Measurements from ENCODE around the gene DNMT1.
A peak's percentile ranks its signal among the peaks of the same experiment; 100 is the strongest.

The DNMT1 gene

GRCh38 chr19:10112037-10112761 is 82.6 kb downstream of the DNMT1 start:
- DNase-seq = peak; percentile 26 to 70

DNA sequence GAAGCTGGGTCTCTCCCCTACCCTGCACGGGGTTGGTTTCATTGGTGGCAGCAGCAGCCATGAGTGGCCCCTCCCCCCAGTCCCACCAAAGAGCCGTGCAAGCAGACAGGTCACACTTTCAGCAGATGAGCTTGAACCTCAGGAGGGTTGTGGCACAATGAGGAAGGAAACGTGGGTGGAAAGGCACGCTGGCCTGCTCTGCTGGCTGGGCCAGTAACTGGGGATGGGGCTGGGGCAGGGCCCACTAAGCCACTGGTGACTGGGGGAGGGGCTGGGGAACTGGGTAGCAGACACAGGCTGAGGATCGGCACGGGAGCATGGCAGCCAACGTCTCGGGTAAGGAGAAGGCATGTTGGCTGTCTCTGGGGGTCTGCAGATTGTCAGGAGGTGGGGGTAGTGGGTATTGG is 83.3 kb downstream of the DNMT1 start, which contains the start of gene P2RY11:
Gene P2RY11, plus strand, starts transcription at position 289 of the 407 bp plus-strand sequence. Its CDS starts 29 bp downstream, at position 318.
- peak in 1 of 2 donors; percentile 75 for DNase-seq

DNA sequence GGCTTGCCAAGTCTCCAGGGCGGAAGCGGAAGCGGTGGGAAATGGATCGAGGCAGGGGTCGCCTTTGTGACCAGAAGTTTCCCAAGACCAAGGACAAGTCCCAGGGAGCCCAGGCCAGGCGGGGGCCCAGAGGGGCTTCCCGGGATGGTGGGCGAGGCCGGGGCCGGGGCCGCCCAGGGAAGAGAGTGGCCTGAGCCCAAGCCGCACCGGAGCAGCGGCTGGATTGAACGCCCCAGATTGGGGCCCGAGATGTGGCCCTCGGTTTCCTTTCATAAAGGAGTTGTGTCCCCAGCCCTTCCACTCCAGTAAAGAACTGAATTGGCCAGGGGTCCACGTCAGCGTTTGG is 83.8 kb downstream of the DNMT1 start:
- no peak for DNase-seq

DNA sequence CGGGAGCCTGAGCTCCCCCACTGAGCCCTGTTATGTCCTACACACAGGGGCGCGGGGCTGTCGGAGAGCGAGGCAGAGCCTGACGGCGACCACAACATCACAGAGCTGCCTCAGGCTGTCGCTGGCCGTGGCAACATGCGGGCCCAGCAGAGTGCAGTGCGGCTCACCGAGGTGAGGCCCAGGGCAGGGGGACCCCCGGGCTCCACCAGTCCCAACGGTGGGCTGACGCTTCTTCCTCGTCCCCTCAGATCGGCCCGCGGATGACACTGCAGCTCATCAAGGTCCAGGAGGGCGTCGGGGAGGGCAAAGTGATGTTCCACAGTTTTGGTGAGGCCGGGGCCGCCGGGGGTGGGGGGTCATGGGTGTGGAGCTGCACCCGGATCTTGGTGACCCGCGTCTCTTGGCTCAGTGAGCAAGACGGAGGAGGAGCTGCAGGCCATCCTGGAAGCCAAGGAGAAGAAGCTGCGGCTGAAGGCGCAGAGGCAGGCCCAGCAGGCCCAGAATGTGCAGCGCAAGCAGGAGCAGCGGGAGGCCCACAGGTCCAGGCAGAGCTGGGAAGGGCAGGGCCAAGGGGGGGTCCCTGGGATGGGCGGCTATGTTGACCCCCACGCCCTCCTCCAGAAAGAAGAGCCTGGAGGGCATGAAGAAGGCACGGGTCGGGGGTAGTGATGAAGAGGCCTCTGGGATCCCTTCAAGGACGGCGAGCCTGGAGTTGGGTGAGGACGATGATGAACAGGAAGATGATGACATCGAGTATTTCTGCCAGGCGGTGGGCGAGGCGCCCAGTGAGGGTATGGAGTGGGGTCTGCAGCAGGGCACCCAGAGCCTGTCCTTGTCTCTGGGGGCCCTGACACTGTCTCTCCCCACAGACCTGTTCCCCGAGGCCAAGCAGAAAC is 84.4 kb downstream of the DNMT1 start:
- DNase-seq = no peak

DNA sequence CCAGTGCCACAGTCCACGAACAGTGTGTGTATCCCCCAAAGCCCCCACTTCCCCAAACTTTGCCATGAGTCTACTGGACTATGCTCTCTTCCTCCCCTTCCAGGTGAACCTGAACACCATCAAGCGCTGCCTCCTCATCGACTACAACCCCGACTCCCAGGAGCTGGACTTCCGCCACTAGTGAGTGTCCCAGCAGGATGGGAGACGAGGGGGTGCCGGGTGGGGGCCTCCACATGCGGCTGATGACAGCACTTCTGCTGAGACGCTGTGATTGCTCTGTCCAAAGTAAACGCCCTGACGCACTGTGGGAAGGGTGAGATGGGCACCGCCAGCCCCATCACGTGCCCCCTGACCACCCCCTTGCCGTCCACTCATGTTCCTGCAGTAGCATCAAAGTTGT is 85.2 kb downstream of the DNMT1 start:
- no peak for DNase-seq

- DNase-seq = no peak
Measured at GRCh38 chr19:10107817-10108367, 86.9 kb downstream of the DNMT1 start.

- no peak for DNase-seq
Measured at GRCh38 chr19:10107254-10107653, 87.5 kb downstream of the DNMT1 start.

DNA sequence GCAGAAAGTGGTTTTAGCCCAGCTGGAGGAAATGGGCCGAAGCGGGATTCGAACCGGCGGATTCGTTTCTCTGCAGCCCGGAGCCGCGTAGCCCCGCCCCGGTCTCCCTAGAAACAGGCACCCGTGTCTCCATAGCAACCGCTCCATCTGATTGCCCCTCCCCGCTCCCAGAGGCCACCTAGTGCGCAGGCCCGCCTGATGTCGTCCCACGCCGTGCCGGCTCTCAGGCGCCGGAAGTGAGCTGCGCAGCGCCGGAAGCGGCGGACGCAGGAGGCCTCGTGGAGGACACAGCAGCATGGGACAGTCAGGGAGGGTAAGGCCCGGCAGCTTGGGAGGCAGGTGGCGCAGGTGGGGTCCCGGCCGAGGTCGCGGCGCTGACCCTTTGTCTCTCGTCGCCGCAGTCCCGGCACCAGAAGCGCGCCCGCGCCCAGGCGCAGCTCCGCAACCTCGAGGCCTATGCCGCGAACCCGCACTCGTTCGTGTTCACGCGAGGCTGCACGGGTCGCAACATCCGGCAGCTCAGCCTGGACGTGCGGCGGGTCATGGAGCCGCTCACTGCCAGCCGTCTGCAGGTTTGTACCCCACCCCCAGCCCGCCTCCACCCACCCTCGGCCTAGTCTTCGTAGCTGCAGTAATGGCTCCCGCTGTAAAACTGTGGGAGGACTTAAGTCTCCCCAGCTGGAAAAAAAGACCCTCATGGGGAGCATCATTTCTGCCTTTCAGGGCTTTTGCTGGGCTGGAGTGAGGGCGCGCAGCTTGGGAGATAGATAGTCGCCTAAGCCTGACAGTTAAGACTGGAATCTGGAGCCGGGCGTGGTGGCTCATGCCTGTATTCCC is 88.4 kb downstream of the DNMT1 start, which contains the start of gene PPAN:
Gene PPAN, plus strand, starts transcription at position 263 of the 837 bp plus-strand sequence. Its CDS starts 33 bp downstream, at position 296.
- DNase-seq = peak; percentile 98 to 99

DNA sequence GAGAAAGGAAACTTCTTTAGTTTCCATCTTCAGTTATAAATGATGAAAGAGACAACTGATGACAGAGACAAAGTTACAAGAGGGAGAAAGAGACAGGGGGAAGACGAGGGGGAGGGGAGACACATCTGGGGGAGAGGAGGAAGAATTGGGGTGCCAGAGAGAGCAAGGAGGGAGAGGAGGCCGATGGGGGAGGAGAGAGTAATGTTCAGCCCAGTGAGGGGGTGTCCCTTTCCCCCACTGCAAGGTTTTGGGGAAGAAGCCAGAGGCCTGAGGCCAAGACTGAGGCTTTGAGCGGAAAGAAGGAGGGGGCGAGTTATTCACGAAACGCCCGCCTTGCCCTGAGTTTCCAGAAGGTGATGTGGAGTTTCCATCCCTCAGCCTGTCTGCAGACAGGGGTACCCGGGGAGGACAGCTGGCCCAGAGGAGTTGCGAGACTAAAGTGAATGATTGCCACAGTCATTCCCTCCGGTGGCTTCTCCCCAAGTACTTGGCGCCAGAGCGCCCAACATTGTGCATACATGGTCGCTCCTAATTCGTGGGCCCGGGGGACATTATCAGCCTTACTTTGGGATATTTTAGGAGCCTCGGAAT is 89.1 kb downstream of the DNMT1 start:
- DNase-seq = peak in 1 of 2 donors; percentile 74

DNA sequence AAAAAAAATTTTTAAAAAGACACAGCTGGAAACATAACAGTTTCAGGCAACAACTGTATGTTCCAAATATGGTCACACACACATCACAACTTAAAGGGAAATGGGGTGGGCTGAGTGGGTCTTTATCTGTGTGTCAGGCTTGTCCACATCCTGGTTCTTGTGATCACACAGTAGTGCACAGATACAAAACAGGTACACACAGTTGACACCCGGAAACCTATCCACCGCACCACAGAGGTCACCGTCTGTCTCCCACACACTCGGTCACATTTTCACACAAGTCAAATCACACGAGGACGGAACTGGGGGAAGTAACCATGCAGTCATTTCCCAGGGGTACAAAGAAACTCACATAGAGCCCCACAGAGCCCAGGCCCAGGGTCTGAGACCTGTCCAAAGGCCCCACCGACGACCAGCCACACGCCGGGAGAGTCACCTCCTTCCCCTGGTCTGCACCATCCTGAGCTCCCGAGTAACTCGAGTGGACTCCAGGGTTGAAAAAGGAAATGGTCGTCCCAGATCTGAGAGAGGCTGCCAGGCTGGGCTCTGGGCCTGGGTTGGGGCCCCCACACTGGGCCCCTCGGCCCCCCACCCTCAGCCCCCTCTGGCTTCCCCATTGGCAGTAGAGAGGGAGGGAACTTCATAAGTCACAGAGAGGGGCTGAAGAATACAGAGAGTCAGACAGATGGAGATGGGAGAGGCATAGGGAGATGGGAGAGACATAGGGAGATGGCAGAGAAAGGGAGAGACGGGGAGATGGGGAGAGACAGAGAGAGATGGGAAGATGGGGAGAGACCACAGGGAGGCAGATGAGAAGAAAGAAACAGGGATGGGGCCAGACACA is 89.9 kb downstream of the DNMT1 start:
- DNase-seq = peak; percentile 88 to 94

DNA sequence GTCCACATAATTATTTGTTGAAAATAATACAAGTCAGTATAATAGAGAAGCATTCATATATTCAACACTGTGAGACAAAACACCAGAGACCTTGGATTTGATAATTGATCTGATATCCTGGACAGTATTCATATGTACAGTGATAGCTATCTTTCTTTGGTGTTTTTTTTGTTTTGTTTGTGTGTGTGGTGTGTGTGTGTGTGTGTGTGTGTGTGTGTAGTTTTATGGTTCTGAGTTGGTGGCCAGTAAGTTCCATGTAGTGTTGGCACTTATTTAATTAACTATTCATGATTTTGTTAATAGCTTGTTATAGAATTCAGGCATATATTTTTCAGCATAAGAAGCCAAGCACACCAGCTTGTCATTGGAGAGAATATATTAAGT is 90.6 kb downstream of the DNMT1 start:
- DNase-seq = peak in 1 of 2 donors; percentile 38

GRCh38 chr19:10102787-10103236 is 91.9 kb downstream of the DNMT1 start:
- peak in 1 of 2 donors; percentile 59 for DNase-seq

GRCh38 chr19:10100163-10100785 is 94.5 kb downstream of the DNMT1 start:
- DNase-seq = no peak

- no peak for DNase-seq
Measured at GRCh38 chr19:10096615-10096963, 98.2 kb downstream of the DNMT1 start.

- peak; percentile 92 to 95 for DNase-seq
Measured at GRCh38 chr19:10095948-10096614, 98.7 kb downstream of the DNMT1 start.

GRCh38 chr19:10095622-10095947 is 99.2 kb downstream of the DNMT1 start:
- DNase-seq = no peak

GRCh38 chr19:10093295-10094186 is 101.2 kb downstream of the DNMT1 start:
- DNase-seq = no peak

DNA sequence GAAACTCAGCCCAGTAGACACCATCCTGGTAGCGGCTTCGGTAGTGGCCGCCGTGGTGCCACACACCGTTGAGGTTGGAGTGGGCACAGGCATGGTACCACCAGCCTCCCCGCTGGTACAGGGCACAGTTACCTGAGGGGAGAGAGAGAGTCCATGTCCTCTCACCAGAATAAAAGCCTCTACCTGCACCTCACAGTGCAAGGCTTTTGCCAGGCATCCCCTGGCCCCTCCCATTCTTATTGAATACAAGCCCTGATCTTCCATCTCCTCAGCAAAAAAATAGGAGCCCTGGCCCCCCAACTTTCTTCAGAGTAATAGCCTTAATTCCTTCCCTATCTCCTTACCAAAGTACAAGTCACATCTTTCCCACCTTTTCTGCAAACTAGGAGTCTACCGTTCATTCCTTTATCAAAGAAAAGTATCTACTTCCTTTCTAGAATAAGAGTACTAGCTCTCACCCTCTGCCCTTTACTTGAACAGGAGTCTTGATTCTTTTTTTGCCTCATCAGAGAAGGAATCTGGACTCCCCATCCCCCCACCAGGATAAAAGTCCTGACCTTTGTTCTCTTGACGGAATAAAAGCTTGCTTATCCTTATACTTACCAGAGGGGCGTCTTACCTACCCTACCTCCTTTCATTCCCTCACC is 102.0 kb downstream of the DNMT1 start:
- no peak for DNase-seq
